ENCODE results near the gene USP12.

USP12 gene

DNA sequence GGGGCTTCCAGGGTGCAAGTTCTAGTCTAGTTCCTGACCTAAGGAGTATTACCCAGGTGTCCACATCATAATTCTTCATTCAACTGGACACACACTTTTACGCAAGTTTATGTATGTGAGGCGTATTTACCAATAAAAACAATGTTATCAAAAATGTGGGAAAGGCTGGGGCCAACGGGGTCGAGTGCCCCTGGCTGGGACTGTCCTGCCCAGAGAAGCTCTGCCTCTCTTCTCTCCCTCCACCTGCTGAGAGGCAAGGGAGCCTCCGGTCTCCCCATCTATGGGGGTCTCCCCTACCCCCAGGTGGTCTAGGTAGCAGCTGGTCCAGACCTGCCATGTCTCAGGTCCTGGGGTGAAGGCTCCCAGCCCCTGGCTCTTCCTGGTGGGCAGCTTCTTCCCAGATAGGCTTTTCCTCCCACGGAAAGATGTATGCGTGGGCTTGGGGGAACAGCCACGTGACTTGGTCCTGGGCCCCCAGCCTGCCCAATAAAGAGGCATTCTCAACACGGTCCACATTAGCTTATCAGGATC is 132.4 kb downstream of the USP12 start:
- no peaks in the 10 kb centered on the region for H3F3A ChIP-seq (ENCODE audit: insufficient read depth, low read length)
- H3K36me3 ChIP-seq (ENCODE audit: insufficient read depth, low read length), result no peaks in the 10 kb centered on the region
- no peak for TF ChIP-seq EZH2 (IDR thresholded peaks at IDR 0.05; ENCODE audit: borderline replicate concordance, low read length)
- TF ChIP-seq, protein P1, sequence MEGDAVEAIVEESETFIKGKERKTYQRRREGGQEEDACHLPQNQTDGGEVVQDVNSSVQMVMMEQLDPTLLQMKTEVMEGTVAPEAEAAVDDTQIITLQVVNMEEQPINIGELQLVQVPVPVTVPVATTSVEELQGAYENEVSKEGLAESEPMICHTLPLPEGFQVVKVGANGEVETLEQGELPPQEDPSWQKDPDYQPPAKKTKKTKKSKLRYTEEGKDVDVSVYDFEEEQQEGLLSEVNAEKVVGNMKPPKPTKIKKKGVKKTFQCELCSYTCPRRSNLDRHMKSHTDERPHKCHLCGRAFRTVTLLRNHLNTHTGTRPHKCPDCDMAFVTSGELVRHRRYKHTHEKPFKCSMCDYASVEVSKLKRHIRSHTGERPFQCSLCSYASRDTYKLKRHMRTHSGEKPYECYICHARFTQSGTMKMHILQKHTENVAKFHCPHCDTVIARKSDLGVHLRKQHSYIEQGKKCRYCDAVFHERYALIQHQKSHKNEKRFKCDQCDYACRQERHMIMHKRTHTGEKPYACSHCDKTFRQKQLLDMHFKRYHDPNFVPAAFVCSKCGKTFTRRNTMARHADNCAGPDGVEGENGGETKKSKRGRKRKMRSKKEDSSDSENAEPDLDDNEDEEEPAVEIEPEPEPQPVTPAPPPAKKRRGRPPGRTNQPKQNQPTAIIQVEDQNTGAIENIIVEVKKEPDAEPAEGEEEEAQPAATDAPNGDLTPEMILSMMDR (IDR thresholded peaks at IDR 0.05; ENCODE audit: low read length), result no peak
- no peaks in the 10 kb centered on the region for H3K4me1 ChIP-seq (ENCODE audit: insufficient read depth, low read length, severe bottlenecking)
- no peak overlapping the region for H3K9ac ChIP-seq (ENCODE audit: low read length)
- H3K4me3 ChIP-seq (ENCODE audit: low read depth, low read length, poor library complexity, severe bottlenecking), result no peak overlapping the region
- H2AFZ ChIP-seq (ENCODE audit: low read length), result no peak overlapping the region
- H3K27me3 ChIP-seq (ENCODE audit: insufficient read depth, low read length), result no peaks in the 10 kb centered on the region
- H3K9me2 ChIP-seq (ENCODE audit: low read depth, low read length), result no peaks in the 10 kb centered on the region
- H3K4me2 ChIP-seq (ENCODE audit: low read length), result no peak overlapping the region
- no peaks in the 10 kb centered on the region for H3K9me3 ChIP-seq (ENCODE audit: low read length)
- H3K27ac ChIP-seq (ENCODE audit: low read depth, low read length, poor library complexity, severe bottlenecking), result no peak overlapping the region
- no peaks in the 10 kb centered on the region for H4K20me1 ChIP-seq (ENCODE audit: insufficient read depth, low read length)
- H3K79me2 ChIP-seq (ENCODE audit: insufficient read depth, low read length), result no peaks in the 10 kb centered on the region

DNA sequence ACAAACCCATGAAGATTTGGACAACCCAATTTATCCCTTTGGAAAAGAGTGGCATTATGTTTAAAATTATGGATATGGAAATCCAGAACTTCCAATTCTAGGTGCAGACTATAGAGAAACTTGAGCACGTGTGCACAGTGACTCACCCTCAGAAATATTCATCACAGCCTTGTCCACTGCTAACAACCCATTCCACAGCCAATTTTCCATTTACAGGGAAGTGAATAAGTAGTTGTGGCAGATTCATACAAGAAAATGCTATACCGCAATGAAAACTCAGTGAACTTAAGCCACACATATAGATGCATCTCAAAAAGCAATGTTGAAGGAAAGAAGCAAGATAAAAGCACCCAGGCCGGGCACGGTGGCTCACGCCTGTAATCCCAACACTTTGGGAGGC is 133.3 kb downstream of the USP12 start:
- Histone ChIP-seq H4K20me1 (ENCODE audit: insufficient read depth, low read length) (no peaks in the 10 kb centered on the region), H3K27me3 (ENCODE audit: insufficient read depth, low read length) (no peaks in the 10 kb centered on the region), H3F3A (ENCODE audit: insufficient read depth, low read length) (no peaks in the 10 kb centered on the region), H3K9me2 (ENCODE audit: low read depth, low read length) (no peaks in the 10 kb centered on the region), H3K9ac (ENCODE audit: low read length) (no peak overlapping the region), H3K4me2 (ENCODE audit: low read length) (no peak overlapping the region), H3K79me2 (ENCODE audit: insufficient read depth, low read length) (no peaks in the 10 kb centered on the region), H3K27ac (ENCODE audit: low read depth, low read length, poor library complexity, severe bottlenecking) (no peak overlapping the region), H3K9me3 (ENCODE audit: low read length) (no peaks in the 10 kb centered on the region), H2AFZ (ENCODE audit: low read length) (no peak overlapping the region), H3K4me1 (ENCODE audit: insufficient read depth, low read length, severe bottlenecking) (no peaks in the 10 kb centered on the region), H3K36me3 (ENCODE audit: insufficient read depth, low read length) (no peaks in the 10 kb centered on the region), H3K4me3 (ENCODE audit: low read depth, low read length, poor library complexity, severe bottlenecking) (no peak overlapping the region)
- TF ChIP-seq, protein P1 (IDR thresholded peaks at IDR 0.05; ENCODE audit: low read length), result no peak
- no peak for TF ChIP-seq EZH2 (IDR thresholded peaks at IDR 0.05; ENCODE audit: borderline replicate concordance, low read length)

DNA sequence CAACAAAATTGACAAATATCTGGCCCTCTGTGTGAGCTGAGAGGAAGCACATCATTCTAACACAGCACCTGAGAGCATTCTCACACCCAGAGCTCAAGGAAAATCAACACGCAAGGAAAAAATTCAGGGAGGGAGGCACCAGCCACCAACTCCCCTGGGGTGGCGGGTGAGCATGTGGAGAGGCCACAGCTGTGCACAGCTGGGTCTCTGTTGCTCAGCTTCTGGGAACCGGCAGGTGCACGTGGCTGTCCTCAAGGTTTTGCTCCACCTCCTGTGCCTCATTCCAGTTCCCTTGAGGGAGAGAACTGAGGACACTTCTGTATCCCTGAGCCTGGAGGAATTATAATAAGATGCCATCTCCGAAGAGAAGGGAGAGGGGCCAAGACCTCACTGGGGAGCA is 134.0 kb downstream of the USP12 start:
- Histone ChIP-seq H3K27me3 (ENCODE audit: insufficient read depth, low read length) (no peaks in the 10 kb centered on the region), H4K20me1 (ENCODE audit: insufficient read depth, low read length) (no peaks in the 10 kb centered on the region), H3K9me2 (ENCODE audit: low read depth, low read length) (no peaks in the 10 kb centered on the region), H3K79me2 (ENCODE audit: insufficient read depth, low read length) (no peaks in the 10 kb centered on the region), H3K4me2 (ENCODE audit: low read length) (no peak overlapping the region), H3K9me3 (ENCODE audit: low read length) (no peaks in the 10 kb centered on the region), H3K4me3 (ENCODE audit: low read depth, low read length, poor library complexity, severe bottlenecking) (no peak overlapping the region), H3F3A (ENCODE audit: insufficient read depth, low read length) (no peaks in the 10 kb centered on the region), H2AFZ (ENCODE audit: low read length) (no peak overlapping the region), H3K9ac (ENCODE audit: low read length) (no peak overlapping the region), H3K27ac (ENCODE audit: low read depth, low read length, poor library complexity, severe bottlenecking) (no peak overlapping the region), H3K4me1 (ENCODE audit: insufficient read depth, low read length, severe bottlenecking) (no peaks in the 10 kb centered on the region), H3K36me3 (ENCODE audit: insufficient read depth, low read length) (no peaks in the 10 kb centered on the region)
- TF ChIP-seq EZH2 (IDR thresholded peaks at IDR 0.05; ENCODE audit: borderline replicate concordance, low read length), result no peak
- TF ChIP-seq, protein P1 (IDR thresholded peaks at IDR 0.05; ENCODE audit: low read length), result no peak
